Stimulated activated CD4-positive, alpha-beta T cell treated with anti-CD3 and anti-CD28 coated beads, TNF-alpha, amount 100 ng/mL, for 4 hours (primary cell): ENCODE measurements around the gene ZNF81.
"Not testable (repeated sequence)": the region's sequence is repeated elsewhere in the genome, so short reads cannot be mapped to it uniquely, and the experiment has no call there.

Experiments used
- DNase-seq, 3 experiments: peaks; one replicate each; pipeline ENCODE4 v3.0.0-alpha.2; 2020; ENCODE audit warnings: low read depth in 3 of 3

The ZNF81 gene

DNA sequence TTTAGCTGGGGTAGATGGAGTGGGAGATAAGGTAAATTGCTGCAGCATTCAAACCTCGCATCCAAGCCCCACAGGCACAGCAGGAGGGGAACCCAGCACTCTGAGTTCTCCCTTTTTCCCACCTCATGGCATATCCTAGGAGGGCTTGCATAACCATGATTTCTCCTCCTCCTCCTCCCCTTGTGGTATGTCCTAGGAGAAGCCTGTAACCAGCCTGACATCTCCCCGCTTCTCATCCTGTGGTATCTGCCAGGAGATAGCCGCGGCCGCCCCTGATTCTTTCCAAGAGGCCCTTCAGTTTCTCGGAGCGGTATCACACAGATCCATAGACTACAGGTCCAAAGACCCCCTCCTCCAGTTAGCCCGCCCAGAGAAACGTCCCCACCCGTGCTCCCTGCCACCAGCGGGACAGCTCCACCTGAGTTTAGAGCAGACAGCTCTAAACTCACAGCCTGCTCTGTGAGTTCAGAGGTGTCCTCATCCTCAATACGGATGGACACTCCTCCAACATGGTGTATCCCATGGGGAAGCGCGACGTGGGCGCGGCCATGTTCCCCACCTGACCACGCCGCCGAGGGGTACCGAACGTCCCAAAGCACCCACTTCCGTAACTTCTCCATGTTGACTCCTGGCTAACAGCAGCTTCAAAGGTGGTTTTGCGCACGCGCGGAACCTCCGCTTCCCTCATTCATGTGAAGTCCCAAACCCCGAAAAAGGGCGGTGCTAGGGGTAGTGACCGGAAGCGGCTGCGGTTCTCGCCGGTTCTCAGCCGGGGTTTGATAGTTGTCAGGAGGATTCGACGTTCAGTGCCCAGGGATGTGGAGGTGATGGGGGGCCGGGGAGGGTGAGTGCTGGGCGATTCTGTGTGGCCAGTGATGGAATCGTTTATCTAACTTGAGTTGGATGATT, at the start of gene ZNF81:
Gene ZNF81 (plus strand): TSS at position 739 of the 909 bp plus-strand sequence. CDS start 9,366 bp downstream, outside the sequence.
- peak; percentile 74 to 82 (median 81) for DNase-seq

DNA sequence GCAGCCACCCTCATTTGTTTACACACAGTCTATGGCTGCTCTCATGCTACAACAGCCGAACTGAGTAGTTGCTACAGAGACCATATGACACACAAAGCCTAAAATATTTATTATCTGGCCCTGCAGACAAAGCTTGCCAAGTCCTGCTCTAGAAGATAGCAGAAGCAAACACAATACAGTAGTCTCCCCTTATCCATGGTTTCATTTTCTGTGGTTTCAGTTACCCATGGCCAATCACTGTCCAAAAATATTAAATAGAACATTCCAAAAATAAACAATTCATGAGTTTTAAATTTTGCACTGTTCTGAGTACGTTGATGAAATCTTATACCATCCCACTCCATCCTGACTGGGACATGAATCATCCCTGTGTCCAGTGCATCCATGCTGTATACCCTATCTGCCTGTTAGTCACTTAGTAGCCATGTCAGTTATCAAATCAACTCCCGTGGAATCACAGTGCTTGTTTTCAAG, 40.2 kb upstream of the ZNF81 start:
- no peak for DNase-seq

DNA sequence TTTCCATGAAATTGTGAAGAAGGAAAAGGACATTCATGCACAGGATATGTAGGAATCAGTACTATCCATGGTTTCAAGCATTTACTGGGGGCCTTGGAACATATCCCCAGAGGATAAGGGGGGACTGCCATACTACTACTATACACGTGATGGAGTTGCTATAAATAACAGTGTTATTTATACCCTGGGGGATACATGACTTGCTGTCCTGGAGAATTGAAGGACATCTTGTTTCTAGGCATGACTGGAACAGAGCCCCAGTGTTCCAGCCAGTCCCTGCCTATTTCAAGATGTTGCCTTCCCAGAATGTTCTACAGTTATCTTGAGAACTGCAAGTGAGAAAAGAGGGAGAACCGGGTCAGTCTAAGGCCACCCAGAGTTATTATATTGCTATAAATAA, 39.6 kb upstream of the ZNF81 start:
- DNase-seq = no peak

DNA sequence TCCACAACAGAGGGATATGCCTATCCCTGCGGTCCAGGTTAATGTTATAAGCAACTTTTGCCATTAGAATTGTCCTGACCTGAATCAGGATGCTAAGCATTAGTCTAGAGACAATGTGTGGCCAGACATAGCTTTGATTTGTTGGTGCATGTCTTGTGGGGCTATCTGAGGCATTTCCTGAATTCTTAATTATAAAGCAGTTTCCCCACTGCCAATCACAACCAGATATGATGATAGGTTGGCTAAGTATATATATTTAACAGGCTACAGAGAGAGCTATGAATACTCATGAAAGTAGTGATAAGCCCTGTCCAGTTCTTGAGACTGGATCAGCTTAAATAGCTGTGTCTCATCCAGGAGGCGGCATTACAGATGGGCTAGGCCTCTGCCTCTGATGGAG, 37.8 kb upstream of the ZNF81 start:
- no peak for DNase-seq

DNA sequence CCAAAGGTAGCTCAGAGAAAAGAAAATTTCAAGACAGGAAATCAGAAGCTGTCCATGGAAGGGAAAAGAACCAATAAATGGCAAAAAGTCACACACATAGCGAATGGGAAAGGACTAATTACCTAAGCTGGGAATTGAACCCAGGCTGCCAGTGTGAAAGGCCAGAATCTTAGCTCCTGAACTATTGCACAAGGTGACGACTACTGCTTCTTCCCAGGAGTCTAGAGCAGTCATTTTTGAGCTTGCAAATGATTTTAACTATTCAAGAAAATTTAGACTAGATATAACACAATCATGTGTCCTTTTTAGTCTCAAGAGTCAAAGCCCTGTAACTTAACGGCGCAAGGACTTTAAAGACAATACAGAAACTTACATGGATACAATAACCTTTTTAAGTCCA, 34.1 kb upstream of the ZNF81 start:
- DNase-seq = no peak

DNA sequence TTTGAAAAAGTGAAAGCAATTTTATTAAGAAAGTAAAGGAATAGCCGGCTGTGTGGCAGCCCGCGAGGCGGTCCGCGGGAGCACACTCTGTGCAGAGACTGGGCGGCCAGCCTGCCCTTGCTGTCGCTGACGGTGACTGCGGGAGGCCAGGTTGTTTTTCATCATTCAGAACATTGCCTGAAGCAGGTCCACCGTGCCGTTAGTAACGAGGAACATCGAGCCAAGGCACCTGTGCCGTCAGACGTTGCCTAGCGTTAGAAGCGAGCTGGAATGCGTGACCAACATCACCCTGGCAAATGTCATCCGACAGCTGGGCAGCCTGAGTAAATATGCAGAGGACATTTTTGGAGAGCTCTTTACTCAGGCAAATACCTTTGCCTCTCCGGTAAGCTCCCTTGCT, 33.6 kb upstream of the ZNF81 start:
- not testable (repeated sequence) for DNase-seq

DNA sequence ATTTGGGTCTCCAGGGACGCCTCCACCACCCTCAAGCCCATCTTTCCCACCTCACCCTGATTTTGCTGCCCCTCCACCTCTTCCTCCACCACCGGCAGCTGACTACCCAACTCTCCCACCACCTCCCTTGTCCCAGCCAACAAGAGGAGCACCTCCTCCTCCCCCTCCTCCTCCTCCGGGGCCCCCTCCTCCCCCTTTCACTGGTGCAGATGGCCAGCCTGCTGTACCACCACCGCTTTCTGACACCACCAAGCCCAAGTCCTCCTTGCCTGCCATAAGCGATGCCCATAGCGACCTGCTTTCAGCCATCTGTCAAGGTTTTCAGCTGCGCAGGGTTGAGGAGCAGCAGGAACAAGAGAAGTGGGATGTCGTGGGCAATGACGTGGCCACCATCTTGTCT, 32.4 kb upstream of the ZNF81 start:
- no peak for DNase-seq

DNA sequence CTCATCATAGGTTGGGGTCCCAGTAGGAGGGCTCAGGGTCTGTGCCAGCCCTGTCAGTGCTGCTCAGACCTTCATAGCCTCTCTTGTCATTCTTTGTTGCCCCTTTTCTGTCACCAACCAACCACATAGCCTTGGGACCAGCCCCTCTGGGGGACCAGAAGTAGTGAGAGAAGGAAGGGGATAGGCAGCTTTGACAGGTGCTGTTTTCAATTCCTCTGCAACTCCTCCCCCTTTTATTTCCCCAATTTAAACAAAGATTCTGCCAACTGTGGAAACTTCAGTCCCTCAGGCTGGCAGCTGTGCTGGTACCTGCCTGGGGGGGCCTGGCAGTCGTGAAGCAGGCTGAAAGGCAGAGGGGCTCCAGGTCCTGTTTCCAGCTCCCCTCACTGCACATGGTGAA, 30.9 kb upstream of the ZNF81 start:
- not testable (repeated sequence) for DNase-seq

DNA sequence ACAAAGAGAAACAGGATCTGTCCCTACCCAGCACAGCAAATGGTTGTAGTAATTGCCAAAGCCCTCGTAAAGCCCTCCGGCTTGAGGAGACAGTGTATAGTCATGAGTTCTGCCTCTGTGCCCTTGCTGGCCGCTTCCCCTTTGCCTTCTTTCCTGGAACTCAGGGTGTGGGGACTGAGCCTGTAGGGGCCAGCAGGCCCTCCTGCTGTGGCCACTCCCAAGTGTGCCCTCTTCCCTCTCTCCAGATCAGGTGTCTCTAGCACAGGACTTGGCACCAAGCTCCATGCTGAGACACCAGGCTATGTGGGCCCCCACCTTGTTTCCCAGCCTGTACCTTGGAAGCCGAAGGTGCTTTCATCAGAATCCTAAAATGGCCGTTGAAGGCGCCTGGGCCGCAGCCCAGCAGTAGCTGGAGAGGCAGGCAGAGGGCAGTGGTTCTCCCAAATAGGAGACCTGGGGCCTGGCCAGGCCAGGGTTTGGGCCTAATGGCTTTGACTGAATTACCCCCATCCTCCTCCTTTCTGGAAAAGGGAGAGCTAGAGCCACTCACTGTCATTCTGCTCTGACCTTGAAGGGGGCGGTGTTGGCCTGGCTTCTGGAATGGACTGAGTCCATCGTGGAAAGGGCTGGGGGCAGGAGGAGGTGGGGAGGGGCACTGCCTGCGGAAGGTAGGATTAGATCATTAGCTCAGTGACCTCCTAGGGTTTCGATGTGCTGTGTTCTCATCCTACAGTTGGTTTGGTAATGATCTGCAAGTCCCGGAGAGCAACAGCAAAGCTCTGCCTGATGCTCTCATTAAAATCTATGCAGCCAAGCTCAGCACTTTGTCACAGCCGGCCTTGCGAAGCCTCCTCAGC, 30.1 kb upstream of the ZNF81 start:
- not testable (repeated sequence) for DNase-seq

DNA sequence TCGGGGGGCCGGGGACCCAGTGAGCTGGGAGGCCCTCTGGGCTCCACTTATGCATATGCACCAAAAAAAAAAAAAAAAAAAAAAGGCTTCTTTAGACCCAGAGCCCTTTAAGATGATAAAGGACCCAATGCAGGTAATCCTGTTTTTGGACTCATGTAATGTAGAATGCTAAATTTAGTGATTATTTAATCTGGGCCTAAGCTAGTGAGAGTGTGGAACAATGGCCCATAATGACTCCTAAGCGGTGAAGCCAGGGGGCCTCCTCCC, 29.5 kb upstream of the ZNF81 start:
- DNase-seq = not testable (repeated sequence)

DNA sequence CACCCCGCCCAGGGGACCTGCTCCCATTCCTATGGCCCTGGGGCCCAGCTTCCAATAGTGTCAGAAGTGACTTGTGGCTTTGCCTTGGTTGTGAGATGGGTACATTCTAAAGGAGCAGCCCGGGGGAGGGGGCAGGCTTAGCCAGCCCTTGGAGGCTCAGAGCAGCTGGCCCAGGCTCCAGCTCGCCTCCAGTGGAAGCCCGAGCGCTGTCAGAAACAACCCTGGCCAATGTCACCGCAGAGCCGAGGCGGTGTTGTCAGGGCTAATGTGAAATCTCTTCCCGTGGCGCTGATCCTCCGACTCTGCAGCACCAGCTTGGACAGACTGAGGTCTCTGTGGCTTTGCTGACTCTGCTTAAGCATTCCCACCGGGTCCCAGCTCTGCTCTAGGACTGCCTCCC, 29.2 kb upstream of the ZNF81 start:
- DNase-seq = no peak

DNA sequence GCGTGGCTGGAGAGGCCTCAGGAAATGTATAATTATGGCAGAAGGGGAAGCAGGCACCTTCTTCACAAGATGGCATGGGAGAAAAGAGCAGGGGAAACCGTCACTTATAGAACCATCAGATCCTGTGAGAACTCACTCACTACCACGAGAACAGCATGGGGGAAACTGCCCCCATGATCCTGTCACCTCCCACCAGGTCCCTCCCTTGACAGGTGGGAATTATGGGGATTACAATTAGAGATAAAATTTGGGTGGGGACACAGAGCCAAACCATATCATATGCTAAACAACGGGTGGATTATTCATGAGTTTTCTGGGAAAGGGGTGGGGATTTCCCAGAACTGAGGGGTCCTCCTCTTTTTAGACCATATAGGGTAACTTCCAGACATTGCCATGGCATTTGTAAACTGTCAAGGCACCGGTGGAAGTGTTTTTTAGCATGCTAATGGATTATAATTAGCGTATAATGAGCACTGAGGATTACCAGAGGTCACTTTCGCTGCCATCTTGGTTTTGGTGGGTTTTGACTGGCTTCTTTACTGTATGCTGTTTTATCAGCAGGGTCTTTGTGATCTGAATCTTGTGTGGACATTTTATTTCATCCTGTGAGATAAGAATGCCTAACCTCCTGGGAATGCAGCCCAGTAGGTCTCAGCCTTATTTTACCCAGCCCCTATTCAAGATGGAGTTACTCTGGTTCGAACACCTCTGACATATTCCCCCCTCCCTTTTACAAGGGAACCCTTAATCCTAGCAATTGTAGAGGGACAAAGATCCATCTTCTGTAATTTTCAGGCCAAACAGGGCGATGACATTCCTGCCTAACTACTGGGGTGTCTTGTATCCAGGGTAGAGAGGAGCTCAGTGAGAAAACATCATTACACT, 27.6 kb upstream of the ZNF81 start:
- DNase-seq = no peak

DNA sequence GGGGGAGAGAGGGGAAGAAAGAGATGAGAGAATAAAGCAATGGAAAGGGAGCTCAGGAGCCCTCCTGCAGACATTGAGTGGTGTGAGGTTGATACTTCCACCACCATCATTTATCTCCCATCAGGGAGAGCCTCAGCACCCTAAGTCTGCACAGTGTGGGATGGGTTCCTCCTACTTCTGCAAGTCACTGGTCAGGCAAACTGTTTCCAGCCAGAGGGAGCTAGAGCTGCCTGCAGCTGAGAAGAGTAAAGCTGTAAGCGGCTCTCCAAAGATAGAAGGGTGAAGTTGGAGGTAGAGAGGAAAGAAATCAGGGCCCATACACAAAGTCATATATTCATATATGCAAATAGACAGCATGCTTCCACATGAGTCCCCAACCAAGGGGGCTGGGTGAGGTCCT, 21.9 kb upstream of the ZNF81 start:
- no peak for DNase-seq

DNA sequence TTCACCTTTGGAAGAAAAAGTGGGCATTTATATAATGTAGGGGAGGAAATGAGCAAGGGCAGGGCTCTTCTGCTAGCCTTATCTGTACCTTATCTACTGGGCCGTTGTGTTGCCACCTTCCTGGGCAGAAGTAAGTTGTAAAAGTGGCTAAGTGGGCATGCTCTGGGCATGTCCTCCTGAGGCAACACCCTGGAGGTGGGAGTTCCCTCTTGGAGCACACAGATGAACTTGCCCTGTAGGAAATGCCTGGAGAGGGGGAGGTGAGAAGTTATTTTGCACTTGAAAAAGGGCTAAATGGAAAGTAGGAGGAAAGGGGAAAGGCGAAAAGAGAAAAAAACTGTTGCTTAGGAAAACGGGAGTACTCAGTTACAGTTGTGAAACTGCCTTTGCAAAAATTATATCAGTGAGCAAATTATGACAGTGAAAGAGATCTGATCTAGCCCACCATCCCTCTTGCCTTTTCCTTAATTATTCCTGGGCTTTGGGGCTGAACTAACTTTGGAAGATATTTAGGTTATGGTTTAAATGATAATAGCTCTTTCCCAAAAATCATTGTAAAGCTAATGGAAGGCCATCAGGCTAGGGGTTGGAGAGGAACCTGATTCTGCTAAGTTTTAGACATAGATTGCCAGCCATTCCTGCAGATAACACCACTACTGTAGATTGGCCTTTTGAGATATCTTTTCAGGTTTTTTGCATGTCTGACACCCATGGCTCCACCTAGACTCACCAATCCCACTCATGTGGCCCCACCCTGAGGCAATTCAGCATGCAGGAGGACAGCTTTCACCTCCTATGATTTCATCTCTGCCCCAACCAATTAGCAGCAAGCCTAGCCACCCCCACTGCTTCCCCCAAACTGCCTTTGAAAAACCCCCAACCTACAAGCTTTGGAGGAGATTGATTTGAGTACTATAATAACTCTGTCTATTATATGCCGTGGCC, 20.5 kb upstream of the ZNF81 start:
- DNase-seq = no peak

DNA sequence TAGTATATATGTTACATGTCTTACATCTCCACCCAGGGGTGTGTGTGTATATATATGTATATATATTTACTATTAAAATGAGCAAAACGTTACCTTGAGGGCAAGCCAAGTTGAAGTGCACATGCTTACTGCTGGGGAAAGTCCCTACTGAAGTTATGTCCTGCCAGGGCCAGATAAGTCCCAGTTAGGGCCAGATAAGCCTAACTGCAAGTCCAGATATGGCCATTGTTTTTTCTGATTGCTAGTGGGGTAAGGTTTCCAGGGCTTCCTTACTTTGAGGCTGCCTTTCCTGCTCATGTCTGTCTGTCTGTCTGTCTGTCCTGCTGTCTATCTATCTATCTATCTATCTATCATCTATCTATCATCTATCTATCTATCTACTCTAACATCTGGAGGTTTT, 19.3 kb upstream of the ZNF81 start:
- no peak for DNase-seq

DNA sequence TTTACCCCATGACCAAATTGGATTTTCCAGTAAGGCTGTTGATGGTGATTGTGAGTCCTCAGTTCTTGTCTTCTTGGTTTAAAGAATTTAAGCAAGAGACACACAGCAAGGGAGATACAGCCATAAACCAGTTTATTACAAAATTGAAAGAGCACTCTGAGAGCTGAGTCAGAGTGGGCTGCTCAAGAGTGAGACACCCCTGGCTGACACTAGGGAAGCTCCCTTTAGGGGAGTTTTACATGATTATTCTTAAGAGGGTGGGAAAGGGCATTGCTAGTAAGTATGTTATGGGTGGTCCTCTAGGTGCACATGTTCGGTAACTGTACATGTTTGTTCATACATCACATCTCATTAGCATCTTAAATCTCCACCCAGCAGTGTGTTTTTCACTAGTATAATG, 18.8 kb upstream of the ZNF81 start:
- no peak for DNase-seq

DNA sequence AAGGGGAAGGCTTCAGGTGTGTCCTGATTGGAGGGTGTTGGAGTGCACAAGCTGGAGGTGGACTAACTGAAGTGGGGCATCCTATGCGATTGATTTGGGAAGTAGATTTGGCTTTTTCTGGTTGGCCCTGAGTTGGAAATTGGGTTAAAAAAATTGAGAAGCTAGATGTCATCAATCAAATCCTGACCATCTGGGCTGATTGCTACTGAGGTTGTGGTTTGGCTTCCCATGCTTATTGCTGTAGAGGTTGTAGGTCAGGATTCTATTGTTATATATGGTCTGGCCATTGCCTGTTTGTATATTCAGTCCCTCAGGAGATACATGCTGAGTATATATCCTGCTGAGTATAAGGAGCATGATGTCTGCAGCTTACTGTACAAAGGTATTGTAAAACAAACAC, 7.7 kb upstream of the ZNF81 start:
- DNase-seq = no peak

DNA sequence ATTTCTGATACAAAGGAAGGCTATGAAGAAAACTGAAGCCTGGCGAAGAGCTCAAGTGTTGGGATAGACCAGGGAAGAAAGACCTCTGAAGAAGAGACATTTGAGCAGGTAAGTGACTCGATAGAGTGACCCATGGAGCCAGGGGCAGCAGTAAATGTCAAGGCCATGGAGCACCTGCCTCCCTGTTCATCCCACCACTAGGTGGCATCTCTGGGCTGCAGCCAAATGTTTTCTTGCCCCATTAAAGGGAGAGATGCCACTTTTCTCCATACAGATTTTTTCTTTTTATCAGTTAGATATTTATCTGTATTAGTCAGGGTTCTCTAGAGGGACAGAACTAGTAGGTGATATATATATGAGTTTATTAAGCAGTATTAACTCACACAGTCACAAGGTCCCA, 4.9 kb upstream of the ZNF81 start:
- DNase-seq = peak in 2 of 3 experiments; percentile 8 to 23

DNA sequence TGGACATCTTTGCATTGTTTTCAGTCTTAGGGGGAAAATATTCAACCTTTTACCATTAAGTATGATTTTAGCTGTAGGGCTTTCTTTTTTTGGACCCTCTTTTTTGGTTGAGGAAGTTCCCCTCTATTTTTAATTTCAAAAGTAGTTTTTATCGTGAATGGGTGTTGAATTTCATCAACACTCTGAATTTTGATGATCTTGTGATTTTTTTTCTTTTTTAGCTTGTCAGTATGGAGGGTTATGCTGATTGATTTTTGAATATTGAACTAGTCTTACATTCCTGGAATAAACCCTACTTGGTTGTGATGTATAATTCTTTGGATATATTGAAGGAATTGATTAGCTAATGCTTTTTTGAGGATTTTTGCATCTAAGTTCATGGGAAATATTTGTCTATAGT, 1.7 kb downstream of the ZNF81 start:
- DNase-seq = no peak

DNA sequence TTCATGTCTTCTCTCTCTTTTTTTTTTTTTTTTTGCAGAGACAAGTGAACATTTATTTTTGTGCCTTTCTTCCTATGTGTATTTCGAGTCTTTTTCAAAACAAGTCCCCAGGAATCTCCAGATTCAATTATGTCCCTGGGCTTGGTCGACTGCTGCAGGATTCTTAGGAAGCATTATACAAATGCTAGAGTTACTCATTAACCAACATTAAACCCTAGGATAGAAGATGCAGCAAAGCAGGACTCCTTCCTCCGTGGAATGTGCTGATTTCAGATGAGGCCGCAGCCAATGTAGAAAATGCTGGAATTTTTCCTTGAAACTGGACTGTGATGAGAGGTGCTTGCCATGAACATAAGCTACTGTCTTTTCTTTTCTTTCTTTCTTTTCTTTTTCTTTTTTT, 3.4 kb downstream of the ZNF81 start:
- no peak for DNase-seq

DNA sequence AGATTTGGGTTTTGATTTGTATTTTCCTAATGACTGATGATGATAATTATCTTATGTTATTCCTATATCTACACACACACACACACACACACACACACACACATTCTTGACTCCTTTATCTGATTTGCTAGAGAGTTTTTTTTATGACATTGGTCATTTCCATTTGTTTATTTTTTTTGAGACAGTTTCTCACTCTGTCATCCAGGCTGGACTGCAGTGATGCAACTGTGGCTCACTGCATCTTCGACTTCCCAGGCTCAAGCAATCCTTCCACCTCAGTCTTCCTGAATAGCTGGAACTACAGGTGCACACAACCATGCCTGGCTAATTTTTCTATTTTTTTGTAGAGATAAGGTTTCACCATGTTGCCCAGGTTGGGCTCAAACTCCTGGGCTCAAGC, 6.7 kb downstream of the ZNF81 start:
- no peak for DNase-seq
